Measurements from ENCODE around the gene FAM110D.

The FAM110D gene

DNA sequence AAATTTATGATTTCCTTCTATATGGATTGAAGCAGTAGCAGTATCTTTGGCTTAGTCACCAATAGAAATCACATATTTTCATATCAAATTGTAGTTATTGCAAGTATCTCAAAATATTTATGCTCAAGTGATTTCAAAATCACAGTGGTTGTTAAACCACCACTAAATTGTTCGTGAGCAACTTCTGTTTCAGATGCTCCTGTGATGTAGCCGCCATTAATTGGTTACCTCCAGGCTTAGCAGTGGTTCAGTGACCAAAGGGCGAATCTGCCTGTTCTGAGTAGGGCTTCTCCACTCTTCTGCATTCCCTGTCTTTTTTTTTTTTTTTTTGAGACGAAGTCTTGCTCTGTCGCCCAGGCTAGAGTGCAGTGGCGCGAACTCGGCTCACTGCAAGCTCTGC is 16.5 kb downstream of the FAM110D start:
- H3K27ac ChIP-seq (ENCODE audit: insufficient read depth, low read depth, low read length, poor library complexity, severe bottlenecking), result no peak overlapping the region
- 95 to 96% methylated on average over 7 to 8 of the region's 8 CpGs for WGBS, 2 experiments
- no peaks in the 10 kb centered on the region for H3K36me3 ChIP-seq (ENCODE audit: control insufficient read depth, insufficient read depth, low read length)
- peaks cover 14% of the 10 kb centered on the region for H3K4me1 ChIP-seq (ENCODE audit: control insufficient read depth, insufficient read depth, low read length)
- H3K4me3 ChIP-seq (ENCODE audit: insufficient read depth, low read depth, low read length), result no peak overlapping the region
- H3K27me3 ChIP-seq (ENCODE audit: control insufficient read depth, insufficient read depth, low read length, poor library complexity, severe bottlenecking), result no peaks in the 10 kb centered on the region
- no peaks in the 10 kb centered on the region for H3K9me3 ChIP-seq (ENCODE audit: control insufficient read depth, low read length)

GRCh38 chr1:26177182-26177684 is 18.4 kb downstream of the FAM110D start, which contains the start of gene CNKSR1:
Gene CNKSR1, plus strand, starts transcription at chr1:26177491. Its CDS starts 57 bp downstream, at chr1:26177548.
- no peaks in the 10 kb centered on the region for H3K27me3 ChIP-seq (ENCODE audit: control insufficient read depth, insufficient read depth, low read length, poor library complexity, severe bottlenecking)
- H3K4me3 ChIP-seq (ENCODE audit: insufficient read depth, low read depth, low read length), result peak within 1 kb of the TSS; percentile 7
- no peaks in the 10 kb centered on the region for H3K9me3 ChIP-seq (ENCODE audit: control insufficient read depth, low read length)
- no peaks in the 10 kb centered on the region for H3K4me1 ChIP-seq (ENCODE audit: control insufficient read depth, insufficient read depth, low read length)
- H3K36me3 ChIP-seq (ENCODE audit: control insufficient read depth, insufficient read depth, low read length), result no peaks in the 10 kb centered on the region
- no peak within 1 kb of the TSS for H3K27ac ChIP-seq (ENCODE audit: insufficient read depth, low read depth, low read length, poor library complexity, severe bottlenecking)
- 24 to 26% methylated on average over 21 of the region's 21 CpGs for WGBS, 2 experiments

GRCh38 chr1:26180010-26180506 is 21.2 kb downstream of the FAM110D start:
- Histone ChIP-seq H3K9me3 (ENCODE audit: control insufficient read depth, low read length) (no peaks in the 10 kb centered on the region), H3K36me3 (ENCODE audit: control insufficient read depth, insufficient read depth, low read length) (no peaks in the 10 kb centered on the region), H3K4me3 (ENCODE audit: insufficient read depth, low read depth, low read length) (no peak overlapping the region), H3K27ac (ENCODE audit: insufficient read depth, low read depth, low read length, poor library complexity, severe bottlenecking) (no peak overlapping the region), H3K27me3 (ENCODE audit: control insufficient read depth, insufficient read depth, low read length, poor library complexity, severe bottlenecking) (no peaks in the 10 kb centered on the region), H3K4me1 (ENCODE audit: control insufficient read depth, insufficient read depth, low read length) (no peaks in the 10 kb centered on the region)
- WGBS, 2 experiments, result 85 to 90% methylated on average over 4 of the region's 4 CpGs

DNA sequence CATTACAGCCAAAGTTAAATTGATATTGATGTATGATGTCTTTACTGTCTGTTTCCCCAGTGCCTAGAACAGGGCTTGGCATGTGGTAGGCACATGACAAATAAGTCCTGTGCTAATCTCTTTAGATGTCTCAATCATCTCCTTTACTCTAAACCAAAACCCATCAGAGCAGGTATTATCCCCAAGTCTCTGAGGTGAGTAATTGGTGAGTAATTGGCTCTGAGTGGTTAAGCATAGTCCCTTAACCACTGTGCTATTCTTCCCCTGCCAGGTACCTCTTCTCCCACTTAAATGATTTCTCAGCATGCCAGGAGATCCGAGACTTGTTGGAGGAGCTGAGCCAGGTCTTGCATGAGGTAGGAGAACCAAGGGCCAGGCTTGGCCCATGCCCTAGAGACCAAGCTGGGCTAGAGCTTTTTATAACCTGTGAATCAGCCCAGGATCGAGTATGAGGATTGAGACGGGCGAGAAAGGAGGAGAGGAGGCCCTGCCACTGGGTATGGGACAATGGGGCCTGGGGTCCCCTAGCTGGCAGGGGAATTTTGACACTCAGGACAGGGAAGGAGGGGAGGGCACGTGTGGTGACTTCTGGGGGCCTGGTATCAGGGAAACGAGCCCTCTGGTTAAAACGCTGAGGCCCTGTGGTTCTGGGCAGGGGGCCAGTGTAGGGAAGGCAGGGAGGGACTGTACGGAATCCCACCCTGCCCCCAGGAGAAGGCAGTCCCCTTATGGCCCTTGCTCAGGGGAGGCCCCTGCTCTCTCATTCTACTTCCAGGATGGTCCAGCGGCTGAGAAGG is 22.9 kb downstream of the FAM110D start:
- no peaks in the 10 kb centered on the region for H3K9me3 ChIP-seq (ENCODE audit: control insufficient read depth, low read length)
- H3K36me3 ChIP-seq (ENCODE audit: control insufficient read depth, insufficient read depth, low read length), result no peaks in the 10 kb centered on the region
- no peak overlapping the region for H3K27ac ChIP-seq (ENCODE audit: insufficient read depth, low read depth, low read length, poor library complexity, severe bottlenecking)
- no peaks in the 10 kb centered on the region for H3K27me3 ChIP-seq (ENCODE audit: control insufficient read depth, insufficient read depth, low read length, poor library complexity, severe bottlenecking)
- H3K4me1 ChIP-seq (ENCODE audit: control insufficient read depth, insufficient read depth, low read length), result no peaks in the 10 kb centered on the region
- WGBS, 2 experiments, result 89 to 93% methylated on average over 9 of the region's 9 CpGs
- H3K4me3 ChIP-seq (ENCODE audit: insufficient read depth, low read depth, low read length), result no peak overlapping the region

DNA sequence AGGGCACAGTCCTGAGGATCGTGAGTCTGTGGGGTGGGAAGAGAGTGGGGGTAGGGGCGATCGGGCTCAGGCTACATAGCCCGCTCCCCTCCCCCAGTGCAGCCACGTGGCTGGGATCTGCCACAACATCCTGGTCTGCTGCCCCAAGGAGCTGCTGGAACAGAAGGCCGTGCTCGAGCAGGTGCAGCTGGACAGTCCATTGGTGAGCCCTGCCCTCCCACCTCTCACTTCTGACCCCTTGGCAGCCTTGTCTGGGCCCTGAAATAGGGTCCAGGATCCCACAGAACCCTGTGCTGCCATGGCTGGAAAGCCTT is 23.5 kb downstream of the FAM110D start:
- no peak overlapping the region for H3K27ac ChIP-seq (ENCODE audit: insufficient read depth, low read depth, low read length, poor library complexity, severe bottlenecking)
- H3K27me3 ChIP-seq (ENCODE audit: control insufficient read depth, insufficient read depth, low read length, poor library complexity, severe bottlenecking), result no peaks in the 10 kb centered on the region
- 83 to 88% methylated on average over 7 of the region's 7 CpGs for WGBS, 2 experiments
- no peaks in the 10 kb centered on the region for H3K9me3 ChIP-seq (ENCODE audit: control insufficient read depth, low read length)
- H3K4me3 ChIP-seq (ENCODE audit: insufficient read depth, low read depth, low read length), result no peak overlapping the region
- no peaks in the 10 kb centered on the region for H3K4me1 ChIP-seq (ENCODE audit: control insufficient read depth, insufficient read depth, low read length)
- no peaks in the 10 kb centered on the region for H3K36me3 ChIP-seq (ENCODE audit: control insufficient read depth, insufficient read depth, low read length)

DNA sequence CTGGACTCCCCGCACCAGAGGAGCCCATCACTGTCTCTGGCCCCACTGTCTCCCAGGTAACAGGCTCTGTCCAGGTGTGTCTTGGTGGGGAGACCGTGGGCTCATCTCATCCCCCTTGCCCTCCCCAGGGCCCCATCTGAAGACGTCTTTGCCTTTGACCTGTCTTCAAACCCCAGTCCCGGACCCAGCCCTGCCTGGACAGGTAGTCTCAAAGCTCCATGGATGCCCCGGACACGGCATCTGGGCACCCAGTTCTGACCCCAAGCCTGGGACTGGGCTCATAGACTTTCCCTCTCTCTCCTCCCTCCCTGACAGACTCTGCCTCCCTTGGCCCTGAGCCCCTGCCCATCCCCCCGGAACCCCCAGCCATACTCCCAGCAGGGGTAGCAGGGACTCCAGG is 25.2 kb downstream of the FAM110D start:
- H3K36me3 ChIP-seq (ENCODE audit: control insufficient read depth, insufficient read depth, low read length), result no peaks in the 10 kb centered on the region
- no peak overlapping the region for H3K4me3 ChIP-seq (ENCODE audit: insufficient read depth, low read depth, low read length)
- no peaks in the 10 kb centered on the region for H3K9me3 ChIP-seq (ENCODE audit: control insufficient read depth, low read length)
- no peaks in the 10 kb centered on the region for H3K27me3 ChIP-seq (ENCODE audit: control insufficient read depth, insufficient read depth, low read length, poor library complexity, severe bottlenecking)
- H3K4me1 ChIP-seq (ENCODE audit: control insufficient read depth, insufficient read depth, low read length), result no peaks in the 10 kb centered on the region
- no peak overlapping the region for H3K27ac ChIP-seq (ENCODE audit: insufficient read depth, low read depth, low read length, poor library complexity, severe bottlenecking)
- 91 to 93% methylated on average over 7 of the region's 7 CpGs for WGBS, 2 experiments

GRCh38 chr1:26184883-26185282 is 26.0 kb downstream of the FAM110D start:
- Histone ChIP-seq H3K27ac (ENCODE audit: insufficient read depth, low read depth, low read length, poor library complexity, severe bottlenecking) (no peak overlapping the region), H3K4me1 (ENCODE audit: control insufficient read depth, insufficient read depth, low read length) (peaks cover 1% of the 10 kb centered on the region), H3K9me3 (ENCODE audit: control insufficient read depth, low read length) (no peaks in the 10 kb centered on the region), H3K27me3 (ENCODE audit: control insufficient read depth, insufficient read depth, low read length, poor library complexity, severe bottlenecking) (no peaks in the 10 kb centered on the region), H3K4me3 (ENCODE audit: insufficient read depth, low read depth, low read length) (no peak overlapping the region), H3K36me3 (ENCODE audit: control insufficient read depth, insufficient read depth, low read length) (no peaks in the 10 kb centered on the region)
- WGBS, 2 experiments, result 95% methylated on average over 21 of the region's 21 CpGs

GRCh38 chr1:26187882-26188281 is 29.0 kb downstream of the FAM110D start:
- H3K9me3 ChIP-seq (ENCODE audit: control insufficient read depth, low read length), result no peaks in the 10 kb centered on the region
- 88 to 96% methylated on average over 6 of the region's 6 CpGs for WGBS, 2 experiments
- H3K27ac ChIP-seq (ENCODE audit: insufficient read depth, low read depth, low read length, poor library complexity, severe bottlenecking), result no peak overlapping the region
- H3K4me1 ChIP-seq (ENCODE audit: control insufficient read depth, insufficient read depth, low read length), result peaks cover 15% of the 10 kb centered on the region
- H3K27me3 ChIP-seq (ENCODE audit: control insufficient read depth, insufficient read depth, low read length, poor library complexity, severe bottlenecking), result no peaks in the 10 kb centered on the region
- no peaks in the 10 kb centered on the region for H3K36me3 ChIP-seq (ENCODE audit: control insufficient read depth, insufficient read depth, low read length)
- no peak overlapping the region for H3K4me3 ChIP-seq (ENCODE audit: insufficient read depth, low read depth, low read length)

DNA sequence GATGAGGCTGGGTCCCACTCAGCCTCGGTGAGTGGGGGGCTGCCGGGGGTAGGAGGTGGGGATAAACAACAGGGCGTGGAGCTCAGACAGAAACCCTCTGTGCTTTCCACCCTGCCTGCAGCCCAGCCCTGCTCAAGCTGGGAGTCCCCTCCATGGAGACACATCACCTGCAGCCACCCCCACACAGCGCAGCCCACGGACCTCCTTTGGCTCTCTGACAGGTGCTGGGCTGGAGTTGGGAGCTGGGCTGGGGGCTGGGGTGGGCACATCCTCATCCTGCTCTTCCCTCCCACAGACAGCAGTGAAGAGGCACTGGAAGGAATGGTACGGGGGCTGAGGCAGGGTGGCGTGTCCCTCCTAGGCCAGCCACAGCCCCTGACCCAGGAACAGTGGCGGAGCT is 29.6 kb downstream of the FAM110D start:
- Histone ChIP-seq H3K27ac (ENCODE audit: insufficient read depth, low read depth, low read length, poor library complexity, severe bottlenecking) (no peak overlapping the region), H3K9me3 (ENCODE audit: control insufficient read depth, low read length) (no peaks in the 10 kb centered on the region), H3K4me3 (ENCODE audit: insufficient read depth, low read depth, low read length) (no peak overlapping the region), H3K36me3 (ENCODE audit: control insufficient read depth, insufficient read depth, low read length) (no peaks in the 10 kb centered on the region), H3K4me1 (ENCODE audit: control insufficient read depth, insufficient read depth, low read length) (peaks cover 15% of the 10 kb centered on the region), H3K27me3 (ENCODE audit: control insufficient read depth, insufficient read depth, low read length, poor library complexity, severe bottlenecking) (no peaks in the 10 kb centered on the region)
- WGBS, 2 experiments, result 96 to 97% methylated on average over 8 of the region's 8 CpGs

GRCh38 chr1:26189331-26189730 is 30.5 kb downstream of the FAM110D start:
- no peaks in the 10 kb centered on the region for H3K9me3 ChIP-seq (ENCODE audit: control insufficient read depth, low read length)
- no peak overlapping the region for H3K27ac ChIP-seq (ENCODE audit: insufficient read depth, low read depth, low read length, poor library complexity, severe bottlenecking)
- H3K27me3 ChIP-seq (ENCODE audit: control insufficient read depth, insufficient read depth, low read length, poor library complexity, severe bottlenecking), result no peaks in the 10 kb centered on the region
- no peak overlapping the region for H3K4me3 ChIP-seq (ENCODE audit: insufficient read depth, low read depth, low read length)
- peaks cover 15% of the 10 kb centered on the region for H3K4me1 ChIP-seq (ENCODE audit: control insufficient read depth, insufficient read depth, low read length)
- no peaks in the 10 kb centered on the region for H3K36me3 ChIP-seq (ENCODE audit: control insufficient read depth, insufficient read depth, low read length)
- WGBS, 2 experiments, result 88 to 92% methylated on average over 6 of the region's 6 CpGs
